Measurements from ENCODE around the gene ZDBF2.

GRCh38 chr2:206259376-206260187 lies 14.9 kb upstream of the ZDBF2 start:
- TF ChIP-seq HDGF (IDR thresholded peaks at IDR 0.05; ENCODE audit: borderline replicate concordance) (no peak), FOXM1 (IDR thresholded peaks at IDR 0.05; ENCODE audit: borderline replicate concordance) (no peak), SP1 (IDR thresholded peaks at IDR 0.05) (no peak)
